Liver (tissue), 9 donors: ENCODE measurements around the gene USP2. TPM values are rescaled to one million over a fixed set of nuclear protein-coding genes. Genes with fewer than 3 reads are reported as not detected.
A peak's percentile ranks its signal among the peaks of the same experiment; 100 is the strongest.

Experiments used
- DNase-seq: peaks from one replicate; pipeline ENCODE4 v3.0.0-alpha.2; 2017; ENCODE audit warnings: low spot score
- H3K27ac ChIP-seq, 2 donors: one replicate each; pipeline ENCODE4 v1.7.0; 2013; ENCODE audit warnings: inconsistent platforms in 2 of 2, low read length in 2 of 2, control low read depth in 1 of 2, low read depth in 1 of 2, mild to moderate bottlenecking in 1 of 2
- H3K27me3 ChIP-seq, 4 donors: one replicate each; pipeline versions ENCODE4 v1.6.1 to v1.7.0; 2013; ENCODE audit warnings: low read length in 3 of 4, inconsistent platforms in 1 of 4, mild to moderate bottlenecking in 1 of 4, moderate library complexity in 1 of 4; ENCODE audit not compliant: control insufficient read depth in 4 of 4, insufficient read depth in 4 of 4
- H3K36me3 ChIP-seq, 4 donors: one replicate each; pipeline versions ENCODE4 v1.6.1 to v1.7.0; 2013; ENCODE audit warnings: low read length in 3 of 4, mild to moderate bottlenecking in 3 of 4, low read depth in 1 of 4, moderate library complexity in 1 of 4; ENCODE audit not compliant: control insufficient read depth in 4 of 4, insufficient read depth in 3 of 4
- H3K4me1 ChIP-seq, 4 donors: one replicate each; pipeline versions ENCODE4 v1.6.1 to v1.7.0; 2013; ENCODE audit warnings: low read length in 3 of 4, mild to moderate bottlenecking in 3 of 4, moderate library complexity in 1 of 4; ENCODE audit not compliant: control insufficient read depth in 4 of 4, insufficient read depth in 4 of 4
- H3K4me3 ChIP-seq, 3 donors: one replicate each; pipeline versions ENCODE4 v1.6.1 to v1.7.0; 2013; ENCODE audit warnings: low read length in 3 of 3, control low read depth in 1 of 3, low read depth in 1 of 3, mild to moderate bottlenecking in 1 of 3
- H3K9ac ChIP-seq, 2 donors: one replicate each; pipeline ENCODE4 v1.7.0; 2013; ENCODE audit warnings: low read length in 2 of 2, mild to moderate bottlenecking in 2 of 2, moderate library complexity in 2 of 2, control low read depth in 1 of 2, low read depth in 1 of 2
- H3K9me3 ChIP-seq, 4 donors: one replicate each; pipeline versions ENCODE4 v1.6.1 to v1.7.0; 2013; ENCODE audit warnings: low read length in 3 of 4; ENCODE audit not compliant: control insufficient read depth in 4 of 4
- ATF3 ChIP-seq: IDR thresholded peaks from 2 replicates; pipeline ENCODE4 v1.6.1; 2016; ENCODE audit warnings: antibody characterized with exemption
- CTCF ChIP-seq: fragments of 150-350 bp; IDR thresholded peaks from 2 replicates; pipeline ENCODE4 v1.5.1; 2017; ENCODE audit warnings: improper control_type of control experiment, low read depth, low read length; ENCODE audit not compliant: missing input control
- EGR1 ChIP-seq, 2 donors: IDR thresholded peaks; 2 replicates each; pipeline ENCODE4 v1.6.1; 2016 to 2018; ENCODE audit warnings: antibody characterized with exemption in 2 of 2, low read depth in 2 of 2
- FOXA1 ChIP-seq: IDR thresholded peaks from 2 replicates; pipeline ENCODE4 v1.6.1; 2016; ENCODE audit warnings: antibody characterized with exemption
- FOXA2 ChIP-seq: IDR thresholded peaks from 2 replicates; pipeline ENCODE4 v1.6.1; 2016; ENCODE audit warnings: antibody characterized with exemption
- GABPA ChIP-seq, 2 donors: IDR thresholded peaks in 1 of 2; conservative IDR thresholded peaks in 1 of 2; 2 replicates each; pipeline ENCODE4 v1.6.1; 2016; ENCODE audit warnings: antibody characterized with exemption in 2 of 2, mild to moderate bottlenecking in 1 of 2, moderate library complexity in 1 of 2
- HNF4A ChIP-seq, 2 donors: conservative IDR thresholded peaks; 2 replicates each; pipeline ENCODE4 v1.6.1; 2016; ENCODE audit warnings: antibody characterized with exemption in 2 of 2, mild to moderate bottlenecking in 2 of 2
- HNF4G ChIP-seq: IDR thresholded peaks from 2 replicates; pipeline ENCODE4 v1.6.1; 2016; ENCODE audit warnings: antibody characterized with exemption
- JUND ChIP-seq, 2 donors: IDR thresholded peaks; 2 replicates each; pipeline ENCODE4 v1.6.1; 2016; ENCODE audit warnings: antibody characterized with exemption in 2 of 2
- MAX ChIP-seq: IDR thresholded peaks from 2 replicates; pipeline ENCODE4 v1.6.1; 2016; ENCODE audit warnings: antibody characterized with exemption
- NR2F2 ChIP-seq: IDR thresholded peaks from 2 replicates; pipeline ENCODE4 v1.6.1; 2016; ENCODE audit warnings: antibody characterized with exemption
- RAD21 ChIP-seq, 2 donors: IDR thresholded peaks; 2 replicates each; pipeline ENCODE4 v1.6.1; 2016; ENCODE audit warnings: antibody characterized with exemption in 2 of 2, mild to moderate bottlenecking in 2 of 2
- REST ChIP-seq: IDR thresholded peaks from 2 replicates; pipeline ENCODE4 v1.6.1; 2016; ENCODE audit warnings: antibody characterized with exemption, mild to moderate bottlenecking
- RXRA ChIP-seq, 2 donors: IDR thresholded peaks; 2 replicates each; pipeline ENCODE4 v1.6.1; 2017 to 2018; ENCODE audit warnings: antibody characterized with exemption in 2 of 2, mild to moderate bottlenecking in 1 of 2
- SP1 ChIP-seq: IDR thresholded peaks from 2 replicates; pipeline ENCODE4 v1.6.1; 2018; ENCODE audit warnings: antibody characterized with exemption, mild to moderate bottlenecking
- TAF1 ChIP-seq: conservative IDR thresholded peaks from 2 replicates; pipeline ENCODE4 v1.6.1; 2016; ENCODE audit warnings: antibody characterized with exemption, mild to moderate bottlenecking
- YY1 ChIP-seq: IDR thresholded peaks from 2 replicates; pipeline ENCODE4 v1.6.1; 2016; ENCODE audit warnings: antibody characterized with exemption, mild to moderate bottlenecking
- ZBTB33 ChIP-seq: IDR thresholded peaks from 2 replicates; pipeline ENCODE4 v1.6.1; 2016; ENCODE audit warnings: antibody characterized with exemption
- whole genome bisulfite sequencing: extraction: QIAGEN DNeasy Blood & Tissue Kit; methylation state at CpG from one replicate; pipeline ENCODE4 v1.1.7; 2013; 5-methylcytosine and 5-hydroxymethylcytosine counted together
- polyA plus RNA-seq, 2 donors: library from polyadenylated mRNA; stranded (reverse) in 1 of 2; unstranded in 1 of 2; fragments of 200-250 nt in 1 of 2; fragments of >200 nt in 1 of 2; fragmentation: Nextera tagmentation in 1 of 2; extraction: Ambion mirVana in 1 of 2; gene quantifications; one replicate each; pipeline versions ENCODE4 v1.2.1 to v1.2.3, GENCODE V29; 2013 to 2015
- total RNA-seq, 2 donors: library from RNA; depleted of rRNA; stranded (reverse); fragments of >200 nt; gene quantifications; one replicate each; pipeline ENCODE4 v1.2.3, GENCODE V29; 2014
- donor health status: healthy.
- donor health status: healthy.
- donor health status: healthy.
- donor health status: healthy.
- donor health status: healthy.

USP2 gene
- total and polyA plus RNA-seq, 4 donors: 0.65 to 4.4 (median 2.1) TPM

- Histone ChIP-seq H3K9ac (peak overlapping the region; percentile 43 to 84), H3K9me3 (no peaks in the 10 kb centered on the region), H3K27ac (peak overlapping the region; percentile 96 to 97), H3K27me3 (no peaks in the 10 kb centered on the region), H3K36me3 (no peaks in the 10 kb centered on the region), H3K4me1 (peaks cover 19 to 87% (median 67%) of the 10 kb centered on the region in 4 donors), H3K4me3 (peak overlapping the region; percentile 32 to 52 (median 42))
- WGBS: 27% methylated on average over 17 of the region's 17 CpGs
- TF ChIP-seq GABPA (IDR thresholded peaks at IDR 0.05 in 1 of 2, conservative IDR thresholded peaks at IDR 0.05 in 1 of 2) (peak in 1 of 2 donors; percentile 61), MAX (peak; percentile 78), ATF3 (peak; percentile 76), JUND (IDR thresholded peaks at IDR 0.05) (peak; percentile 88 to 93), HNF4G (peak; percentile 98), NR2F2 (peak; percentile 87), RAD21 (IDR thresholded peaks at IDR 0.05) (no peak), SP1 (peak; percentile 94), HNF4A (conservative IDR thresholded peaks at IDR 0.05) (peak; percentile 99), TAF1 (peak; percentile 47), RXRA (IDR thresholded peaks at IDR 0.05) (peak; percentile 95 to 96), FOXA2 (no peak), FOXA1 (peak; percentile 29), ZBTB33 (peak; percentile 81), YY1 (peak; percentile 61), CTCF (no peak), EGR1 (IDR thresholded peaks at IDR 0.05; ENCODE audit: low read depth in 2 of 2) (peak in 1 of 2 donors; percentile 31), REST (peak; percentile 84)
- peak; percentile 56 for DNase-seq
Measured at GRCh38 chr11:119368121-119369034, 13.1 kb downstream of the USP2 start.
